AG04449 (cell line): ENCODE measurements around the gene WDR33.

Source experiments
- CTCF ChIA-PET: fragments of 350-600 bp; formaldehyde crosslinking; extraction: SDS; loops from one replicate; lab custom pipeline; 2021; ENCODE audit warnings: antibody characterized with exemption; lab: Yijun Ruan, JAX
- POLR2A ChIA-PET: fragments of 400-600, 350-600 bp; formaldehyde crosslinking; extraction: SDS; loops from one replicate; lab custom pipeline; 2020; ENCODE audit warnings: antibody characterized with exemption, inconsistent platforms; lab: Yijun Ruan, JAX
- DNase-seq: peaks from one replicate; pipeline ENCODE4 v3.0.0-alpha.2; 2010; ENCODE audit warnings: low read depth, low spot score
- H3K4me3 ChIP-seq: 2 replicates; pipeline ENCODE4 v1.5.1; 2011; ENCODE audit warnings: low read depth, mild to moderate bottlenecking, control low read depth, low read length
- TF ChIP-seq, protein P1 (sequence below): IDR thresholded peaks from one replicate; pipeline ENCODE4 v1.5.1; 2011; ENCODE audit warnings: mild to moderate bottlenecking, moderate library complexity, low read length, control low read depth, inconsistent platforms; ENCODE audit not compliant: insufficient read depth; ENCODE audit errors: missing control alignments

Gene WDR33

DNA sequence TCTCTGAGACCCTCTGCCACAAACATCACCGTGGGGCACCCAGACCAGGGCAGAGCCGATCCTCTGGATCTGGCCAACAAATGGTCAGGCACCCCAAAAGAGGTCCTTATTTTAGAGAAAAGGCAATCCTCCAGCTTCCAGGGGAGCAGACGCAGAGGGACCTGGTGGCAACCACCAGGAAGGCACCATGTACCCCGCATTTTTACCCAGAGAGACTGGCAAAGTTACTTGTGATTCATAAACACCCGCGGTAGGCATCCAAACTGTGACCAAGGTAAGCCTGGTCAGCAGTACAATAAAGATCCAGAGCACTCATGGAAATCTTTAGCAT, 146.1 kb downstream of the WDR33 start:
- CTCF ChIA-PET: interaction anchor here (3.4 kb wide), 1 partner anchor 15 kb away, joined by 21 read pairs; no protein-coding TSS in a partner anchor
- TF ChIP-seq, protein P1, sequence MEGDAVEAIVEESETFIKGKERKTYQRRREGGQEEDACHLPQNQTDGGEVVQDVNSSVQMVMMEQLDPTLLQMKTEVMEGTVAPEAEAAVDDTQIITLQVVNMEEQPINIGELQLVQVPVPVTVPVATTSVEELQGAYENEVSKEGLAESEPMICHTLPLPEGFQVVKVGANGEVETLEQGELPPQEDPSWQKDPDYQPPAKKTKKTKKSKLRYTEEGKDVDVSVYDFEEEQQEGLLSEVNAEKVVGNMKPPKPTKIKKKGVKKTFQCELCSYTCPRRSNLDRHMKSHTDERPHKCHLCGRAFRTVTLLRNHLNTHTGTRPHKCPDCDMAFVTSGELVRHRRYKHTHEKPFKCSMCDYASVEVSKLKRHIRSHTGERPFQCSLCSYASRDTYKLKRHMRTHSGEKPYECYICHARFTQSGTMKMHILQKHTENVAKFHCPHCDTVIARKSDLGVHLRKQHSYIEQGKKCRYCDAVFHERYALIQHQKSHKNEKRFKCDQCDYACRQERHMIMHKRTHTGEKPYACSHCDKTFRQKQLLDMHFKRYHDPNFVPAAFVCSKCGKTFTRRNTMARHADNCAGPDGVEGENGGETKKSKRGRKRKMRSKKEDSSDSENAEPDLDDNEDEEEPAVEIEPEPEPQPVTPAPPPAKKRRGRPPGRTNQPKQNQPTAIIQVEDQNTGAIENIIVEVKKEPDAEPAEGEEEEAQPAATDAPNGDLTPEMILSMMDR: no peak
- no peak overlapping the region for H3K4me3 ChIP-seq
- no peak for DNase-seq
- POLR2A ChIA-PET: interaction anchor here (0.9 kb wide), 1 partner anchor 138 kb away, joined by 3 read pairs; no protein-coding TSS in a partner anchor

DNA sequence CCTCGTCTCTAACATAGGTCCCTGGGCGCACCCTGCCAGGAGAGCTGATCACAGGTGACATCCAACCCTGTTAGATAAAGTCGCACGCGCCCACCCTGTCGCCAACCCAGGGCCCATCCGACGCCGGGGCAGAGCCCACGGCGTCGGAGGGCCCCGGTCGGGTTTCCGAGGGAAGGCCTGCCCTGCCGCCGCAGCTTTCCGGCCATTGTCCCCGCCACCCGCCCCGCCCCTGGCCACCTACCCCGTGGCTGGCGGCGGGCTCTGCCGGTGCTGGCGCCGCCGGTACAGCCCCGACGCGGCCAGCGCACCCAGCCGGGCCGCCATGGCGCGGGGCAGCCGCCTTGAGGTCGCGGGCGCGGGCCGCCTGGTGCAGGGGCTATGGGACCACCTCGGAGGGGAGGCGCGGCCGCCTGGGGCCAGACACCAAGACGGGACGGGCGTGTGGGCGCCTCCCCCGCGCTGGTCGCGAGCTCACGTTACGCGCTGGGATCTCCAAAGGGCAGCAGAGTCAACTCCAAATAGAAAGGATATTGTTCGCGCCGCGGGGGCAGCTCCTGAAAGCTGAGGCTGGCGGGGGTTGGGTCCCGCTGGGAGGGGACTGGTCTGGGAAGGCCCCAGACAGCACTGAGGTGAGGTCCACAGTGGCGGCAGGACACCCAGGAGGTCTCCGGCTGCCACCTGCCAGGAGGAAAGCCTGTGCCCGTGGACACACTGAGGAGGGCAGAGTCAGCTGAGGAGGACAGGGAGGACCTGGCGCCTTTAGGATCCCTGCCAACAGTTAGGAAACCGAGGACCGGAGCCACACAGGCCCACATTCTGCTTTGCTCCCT, 146.7 kb downstream of the WDR33 start:
- no peak for DNase-seq
- POLR2A ChIA-PET: interaction anchor here (0.9 kb wide), 1 partner anchor 138 kb away, joined by 3 read pairs; no protein-coding TSS in a partner anchor
- TF ChIP-seq, protein P1: no peak
- CTCF ChIA-PET: interaction anchor here (3.4 kb wide), 1 partner anchor 14 kb away, joined by 21 read pairs; no protein-coding TSS in a partner anchor
- H3K4me3 ChIP-seq: no peak overlapping the region

DNA sequence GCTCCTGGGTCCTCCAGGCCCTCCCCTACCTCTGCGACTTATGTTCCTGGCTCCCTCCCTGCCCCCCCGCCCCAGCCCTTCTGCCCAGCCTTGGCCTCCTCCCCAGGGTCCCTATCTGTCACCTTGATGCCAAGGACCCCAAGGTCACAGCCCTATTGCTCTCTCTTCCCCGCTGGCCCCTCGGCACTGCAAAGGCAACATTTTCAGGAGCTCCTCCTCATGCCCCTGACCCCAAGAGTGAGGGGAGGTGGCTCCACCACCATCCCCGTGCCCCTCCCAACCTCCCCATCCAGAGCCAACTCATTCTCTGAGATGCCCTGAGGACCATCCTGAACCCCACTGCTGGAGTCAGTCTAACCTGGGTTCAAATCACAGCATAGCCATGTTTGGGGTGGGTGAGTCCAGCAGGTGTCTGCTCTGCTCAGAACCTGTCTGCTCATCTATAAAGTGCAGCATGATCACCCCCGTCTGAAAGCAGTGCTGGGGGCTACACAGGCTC, 147.4 kb downstream of the WDR33 start:
- ChIA-PET CTCF (interaction anchor here (1.3 to 3.4 kb wide), 2 partner anchors 12 to 13 kb away, joined by 4 to 21 read pairs; partner anchors contain the start of gene LIMS2), POLR2A (no interaction called here)
- no peak overlapping the region for H3K4me3 ChIP-seq
- no peak for DNase-seq
- TF ChIP-seq, protein P1: no peak

DNA sequence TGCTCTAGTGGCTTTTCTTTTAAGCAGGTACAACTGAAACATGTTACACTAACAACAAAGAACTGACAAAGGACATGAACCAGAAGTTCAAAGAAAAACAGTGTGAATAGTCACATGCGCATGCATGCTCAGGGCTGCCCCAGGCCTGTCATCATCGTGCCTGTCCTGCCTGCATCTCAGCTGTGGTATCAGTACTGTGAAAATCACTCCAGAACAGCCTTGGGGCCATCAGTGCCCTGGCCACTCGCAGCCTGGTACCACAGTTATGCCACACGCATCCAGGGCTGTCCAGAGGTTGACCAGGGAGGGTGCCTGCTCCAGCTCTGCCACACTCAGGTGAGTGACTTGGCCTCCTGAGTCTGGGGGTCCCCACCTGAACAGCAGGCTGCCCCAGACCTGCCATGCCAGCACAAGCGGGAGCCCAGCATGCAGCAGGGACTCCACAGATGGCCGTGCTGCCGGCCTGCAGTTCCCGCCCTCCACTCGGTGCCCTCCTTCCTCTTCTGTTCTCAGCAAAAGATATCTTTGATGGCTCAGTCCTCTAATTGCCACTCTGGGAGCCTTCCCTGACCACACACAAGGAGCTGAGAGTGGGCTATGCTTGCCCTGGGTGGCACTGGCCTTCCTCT, 147.9 kb downstream of the WDR33 start:
- no peak overlapping the region for H3K4me3 ChIP-seq
- DNase-seq: no peak
- ChIA-PET POLR2A (no interaction called here), CTCF (interaction anchor here (1.3 to 3.4 kb wide), 2 partner anchors 12 to 13 kb away, joined by 4 to 21 read pairs; partner anchors contain the start of gene LIMS2)
- TF ChIP-seq, protein P1: no peak

DNA sequence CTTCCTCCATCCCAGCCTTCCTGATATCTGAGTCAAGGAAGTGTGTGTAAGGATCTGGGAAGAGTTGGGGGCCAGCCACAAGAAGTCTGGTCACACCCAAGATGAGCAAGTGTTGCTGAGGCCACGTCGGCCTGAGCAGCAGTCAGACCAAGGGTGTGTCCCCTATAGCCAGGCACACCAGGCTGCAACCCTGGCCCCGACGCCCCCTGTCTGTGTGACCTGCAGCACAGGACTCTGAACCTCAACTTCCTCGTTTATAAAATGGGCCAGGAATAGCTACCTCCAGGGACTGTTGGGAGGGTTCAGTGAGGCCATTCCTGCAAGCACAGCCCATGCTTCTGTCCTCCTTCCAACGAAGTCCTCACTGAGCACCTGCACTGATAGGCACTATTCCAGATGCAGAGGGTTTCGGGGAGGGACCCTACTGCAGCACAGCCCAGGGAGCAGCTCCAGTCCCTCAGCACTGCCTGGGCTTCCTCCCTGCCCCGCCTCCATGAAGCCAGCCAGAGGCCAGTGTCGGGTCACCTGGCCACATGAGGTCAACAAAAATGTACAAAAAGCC, 148.9 kb downstream of the WDR33 start:
- no peak overlapping the region for H3K4me3 ChIP-seq
- ChIA-PET CTCF (interaction anchor here (3.4 kb wide), 1 partner anchor 12 kb away, joined by 21 read pairs; no protein-coding TSS in a partner anchor), POLR2A (no interaction called here)
- TF ChIP-seq, protein P1: no peak
- DNase-seq: no peak
